Kasumi-1 (cell line): Measurements from ENCODE around the gene SCG3.
A peak's percentile ranks its signal among the peaks of the same experiment; 100 is the strongest.
"Not testable (repeated sequence)": the region's sequence is repeated elsewhere in the genome, so short reads cannot be mapped to it uniquely, and the experiment has no call there.

Experiments used
- DNase-seq, 2 experiments: peaks; one replicate each; lab custom pipeline; 2025; lab: John Stamatoyannopoulos, UW

SCG3 gene

DNA sequence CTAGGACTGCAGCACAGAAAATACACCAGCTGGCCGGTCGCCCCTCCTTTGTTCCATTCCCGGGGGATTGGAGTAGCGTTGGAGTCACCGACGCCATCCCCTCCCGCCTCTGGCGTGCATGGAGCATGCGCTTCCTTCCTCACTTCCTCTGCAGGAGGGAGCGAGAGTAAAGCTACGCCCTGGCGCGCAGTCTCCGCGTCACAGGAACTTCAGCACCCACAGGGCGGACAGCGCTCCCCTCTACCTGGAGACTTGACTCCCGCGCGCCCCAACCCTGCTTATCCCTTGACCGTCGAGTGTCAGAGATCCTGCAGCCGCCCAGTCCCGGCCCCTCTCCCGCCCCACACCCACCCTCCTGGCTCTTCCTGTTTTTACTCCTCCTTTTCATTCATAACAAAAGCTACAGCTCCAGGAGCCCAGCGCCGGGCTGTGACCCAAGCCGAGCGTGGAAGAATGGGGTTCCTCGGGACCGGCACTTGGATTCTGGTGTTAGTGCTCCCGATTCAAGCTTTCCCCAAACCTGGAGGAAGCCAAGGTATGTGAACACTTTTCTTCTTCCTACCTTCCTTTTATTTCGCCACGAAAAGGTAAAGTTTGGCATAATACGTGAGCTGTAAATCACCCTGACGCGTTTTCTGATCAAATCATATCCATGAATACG is at the start of gene SCG3:
SCG3 (plus strand) TSS at position 201 of the 661 bp plus-strand sequence; CDS start at position 454, 253 bp downstream.
- peak; percentile 35 to 36 for DNase-seq

DNA sequence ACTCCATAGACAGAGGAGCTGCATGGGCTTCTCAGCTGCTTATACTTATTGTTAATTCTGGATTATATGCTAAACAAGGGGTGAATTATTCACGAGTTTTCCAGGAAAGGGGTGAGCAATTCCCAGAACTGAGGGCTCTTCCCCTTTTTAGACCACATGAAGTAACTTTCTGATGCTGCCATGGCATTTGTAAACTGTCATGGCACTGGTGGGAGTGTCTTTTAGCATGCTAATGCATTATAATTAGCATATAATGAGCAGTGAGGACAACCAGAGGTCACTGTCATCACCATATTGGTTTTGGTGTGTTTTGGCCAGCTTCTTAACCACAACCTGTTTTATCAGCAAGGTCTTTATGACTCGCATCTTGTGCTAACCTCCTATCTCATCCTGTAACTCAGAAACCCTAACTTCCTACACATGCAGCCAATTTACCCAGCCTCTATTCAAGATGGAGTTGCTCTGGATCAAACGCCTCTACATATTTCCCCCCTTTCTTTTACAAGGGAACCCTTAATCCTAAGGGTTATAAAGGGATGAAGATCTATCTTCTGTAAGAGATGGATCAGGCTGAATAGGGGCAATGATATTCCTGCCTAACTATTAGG is 46.6 kb upstream of the SCG3 start:
- DNase-seq = no peak

DNA sequence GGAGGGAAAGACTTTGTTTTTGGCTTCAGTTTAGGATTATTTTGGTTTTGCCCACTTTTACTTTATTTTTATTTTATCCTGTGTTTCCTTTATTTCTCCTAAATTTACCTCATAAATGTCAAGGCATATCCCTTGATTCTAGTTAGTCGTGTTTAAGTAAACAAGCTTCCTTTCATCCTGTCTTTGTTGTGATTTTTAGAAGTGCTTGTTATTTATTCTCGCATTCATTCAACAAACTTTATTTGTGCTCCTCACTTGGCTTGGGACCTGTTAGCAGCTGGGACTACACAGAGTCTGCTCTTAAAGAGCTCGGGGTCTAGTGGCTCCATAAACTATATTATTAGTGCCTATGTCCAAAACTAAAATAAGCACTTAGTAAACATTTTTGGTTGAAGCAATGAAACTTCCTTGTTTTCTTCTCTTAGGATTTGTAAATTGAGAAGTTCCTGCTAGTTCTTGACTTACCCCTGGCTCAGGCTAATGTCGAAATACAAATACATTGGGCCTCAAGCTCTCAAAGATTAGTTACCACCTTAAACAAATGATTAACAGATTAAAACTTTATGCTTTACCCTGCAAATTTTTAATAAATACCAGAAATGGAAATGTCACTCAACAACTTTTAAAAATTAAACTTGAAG is 39.7 kb upstream of the SCG3 start:
- peak in 1 of 2 experiments; percentile 11 for DNase-seq

DNA sequence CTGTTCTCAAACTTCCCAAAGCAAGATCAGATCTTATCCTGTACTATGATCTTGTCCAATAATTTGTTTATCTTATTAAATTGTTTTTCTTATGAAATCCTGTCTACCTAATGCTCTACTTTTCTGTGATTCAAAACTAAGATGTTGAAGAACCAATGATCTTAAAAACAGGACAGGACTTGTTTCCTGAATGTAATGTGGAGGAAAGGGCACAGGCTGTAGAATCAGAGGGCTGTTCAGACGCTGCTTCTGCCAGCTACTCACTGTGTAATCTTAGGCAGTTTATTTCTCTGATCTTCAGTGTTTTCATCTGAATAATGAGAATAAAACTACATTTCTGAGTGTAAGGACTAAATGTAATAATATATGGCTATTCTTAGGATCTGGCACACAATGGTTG is 38.6 kb upstream of the SCG3 start:
- DNase-seq = no peak

DNA sequence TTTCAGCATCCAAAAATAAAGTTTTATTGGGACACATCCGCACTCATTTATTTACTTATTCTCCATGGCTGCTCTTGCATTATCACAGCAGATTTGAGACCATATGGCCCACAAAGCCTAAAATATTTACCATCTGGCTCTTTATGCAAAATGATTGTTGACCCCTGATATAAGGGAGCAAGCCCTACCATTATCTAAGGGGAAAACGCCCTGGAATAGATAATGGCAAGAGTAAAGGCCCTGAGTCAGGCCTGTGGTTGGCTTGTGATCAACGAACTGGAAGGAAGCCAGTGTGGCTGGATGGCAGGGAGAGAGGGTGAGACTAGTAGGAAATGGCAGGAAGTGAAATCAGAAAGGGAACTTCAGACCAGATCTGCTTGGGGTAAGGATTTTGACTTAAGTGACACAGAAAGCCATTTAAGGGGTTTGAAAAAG is 34.2 kb upstream of the SCG3 start:
- peak; percentile 94 to 98 for DNase-seq

DNA sequence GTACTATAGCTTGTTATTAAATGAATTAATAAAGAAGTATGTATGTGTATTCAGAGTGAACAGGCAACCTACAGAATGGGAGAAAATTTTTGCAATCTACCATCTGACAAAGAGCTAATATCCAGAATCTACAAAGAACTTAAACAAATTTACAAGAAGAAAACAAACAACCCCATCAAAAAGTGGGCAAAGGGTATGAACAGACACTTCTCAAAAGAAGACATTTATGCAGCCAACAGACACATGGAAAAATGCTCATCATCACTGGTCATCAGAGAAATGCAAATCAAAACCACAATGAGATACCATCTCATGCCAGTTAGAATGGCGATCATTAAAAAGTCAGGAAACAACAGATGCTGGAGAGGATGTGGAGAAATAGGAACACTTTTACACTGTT is 33.2 kb upstream of the SCG3 start:
- DNase-seq = not testable (repeated sequence)

DNA sequence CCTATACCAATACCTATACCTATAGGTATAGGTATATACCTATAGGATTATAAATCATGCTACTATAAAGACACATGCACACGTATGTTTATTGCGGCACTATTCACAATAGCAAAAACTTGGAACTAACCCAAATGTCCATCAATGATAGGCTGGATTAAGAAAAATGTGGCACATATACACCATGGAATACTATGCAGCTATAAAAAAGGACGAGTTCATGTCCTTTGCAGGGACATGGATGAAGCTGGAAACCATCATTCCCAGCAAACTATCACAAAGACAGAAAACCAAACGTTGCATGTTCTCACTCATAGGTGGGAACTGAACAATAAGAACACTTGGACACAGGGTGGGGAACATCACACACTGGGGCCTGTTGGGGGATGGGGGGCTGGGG is 32.7 kb upstream of the SCG3 start:
- DNase-seq = not testable (repeated sequence)

DNA sequence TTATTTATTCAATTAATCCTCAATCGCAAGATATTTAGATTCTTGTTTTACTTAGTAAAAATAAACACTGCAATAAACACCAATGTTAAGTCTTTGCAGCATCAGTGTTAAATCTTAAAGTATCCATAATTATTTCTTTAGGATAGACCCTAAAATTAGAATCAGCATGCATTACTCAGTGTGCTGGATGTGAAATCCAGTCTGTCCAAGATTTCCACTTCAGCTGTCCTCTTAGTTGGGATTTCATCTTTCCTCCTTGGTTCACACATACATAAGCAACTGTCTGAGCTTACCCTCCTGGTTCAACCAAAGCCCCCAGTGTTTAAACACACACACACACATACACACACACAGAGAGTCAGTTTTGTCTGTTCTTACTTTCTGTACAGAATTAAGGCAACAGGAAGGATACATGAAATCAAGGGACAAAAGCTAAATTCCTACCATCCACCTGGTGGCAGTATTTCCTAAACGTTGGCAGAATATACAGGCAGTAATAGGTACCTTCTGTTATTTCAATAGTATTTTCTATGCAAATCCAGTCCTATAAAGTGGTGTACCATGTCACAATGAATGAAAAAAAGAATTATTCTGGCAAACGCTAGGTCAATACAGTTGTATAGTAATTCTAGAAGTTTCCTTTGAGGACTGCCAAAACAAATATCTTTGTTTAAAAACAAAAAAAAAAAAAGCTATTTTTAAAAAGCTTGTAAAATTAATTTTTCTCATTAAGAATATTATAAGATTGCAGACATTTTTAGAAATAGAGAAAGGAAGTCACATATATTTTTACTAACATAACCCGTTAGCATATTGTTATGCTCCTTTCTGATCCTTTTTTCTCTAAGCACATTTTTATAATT is 31.4 kb upstream of the SCG3 start:
- DNase-seq = peak; percentile 90 to 94

DNA sequence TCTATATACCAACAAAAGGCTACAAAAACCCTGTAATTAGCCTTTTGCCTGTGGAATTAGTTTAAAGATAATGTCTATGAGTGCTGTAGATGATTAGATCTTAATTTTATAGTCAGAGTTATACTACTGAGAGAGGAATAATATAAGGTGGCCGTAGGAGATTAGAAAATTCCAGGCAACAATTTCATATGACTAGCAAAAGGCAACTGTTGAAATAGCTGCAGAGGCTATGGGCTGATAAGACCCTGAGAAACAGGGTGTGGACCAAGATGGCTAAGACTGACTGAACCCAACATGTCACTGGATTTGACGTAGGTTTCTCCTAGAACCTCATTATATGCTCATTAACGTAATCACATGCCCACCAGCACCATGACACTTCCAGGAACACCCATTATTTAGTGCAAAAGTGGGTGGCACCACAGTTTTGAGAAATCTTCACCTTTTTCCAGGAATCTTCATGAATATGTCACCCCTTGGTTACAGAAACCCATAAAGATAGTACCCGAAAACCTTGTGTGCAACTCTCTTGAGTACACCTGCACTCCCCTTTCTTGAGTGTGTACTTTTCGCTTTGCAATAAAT is 29.1 kb upstream of the SCG3 start:
- DNase-seq = no peak

DNA sequence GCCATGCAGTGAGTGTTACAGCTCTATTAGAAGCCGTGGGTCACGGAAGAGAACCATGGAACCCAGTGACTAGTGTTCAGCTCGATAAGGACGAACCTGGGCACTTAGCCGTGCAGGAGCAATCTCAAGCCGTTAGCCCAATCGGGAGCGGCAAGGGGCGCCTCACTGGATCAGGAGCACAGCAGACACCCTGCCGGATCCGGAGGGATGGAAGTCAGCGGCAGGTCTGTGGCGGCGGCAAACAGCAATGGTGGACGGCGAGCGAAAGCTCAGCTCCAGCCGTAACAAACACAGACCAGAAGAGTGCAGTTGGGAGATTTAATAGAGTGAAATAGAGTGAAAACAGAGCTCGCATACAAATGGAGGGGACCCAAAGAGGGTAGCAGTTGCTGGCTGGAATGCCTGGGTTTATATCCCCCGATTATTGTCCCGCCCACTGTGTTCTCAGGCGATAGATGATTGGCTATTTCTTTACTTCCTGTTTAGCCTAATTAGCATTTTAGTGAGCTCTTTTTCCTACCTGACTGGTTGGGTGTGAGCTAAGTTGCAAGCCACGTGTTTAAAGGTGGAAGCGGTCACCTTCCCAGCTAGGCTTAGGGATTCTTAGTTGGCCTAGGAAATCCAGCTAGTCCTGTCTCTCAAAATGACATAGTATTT is 25.8 kb upstream of the SCG3 start:
- DNase-seq = not testable (repeated sequence)

DNA sequence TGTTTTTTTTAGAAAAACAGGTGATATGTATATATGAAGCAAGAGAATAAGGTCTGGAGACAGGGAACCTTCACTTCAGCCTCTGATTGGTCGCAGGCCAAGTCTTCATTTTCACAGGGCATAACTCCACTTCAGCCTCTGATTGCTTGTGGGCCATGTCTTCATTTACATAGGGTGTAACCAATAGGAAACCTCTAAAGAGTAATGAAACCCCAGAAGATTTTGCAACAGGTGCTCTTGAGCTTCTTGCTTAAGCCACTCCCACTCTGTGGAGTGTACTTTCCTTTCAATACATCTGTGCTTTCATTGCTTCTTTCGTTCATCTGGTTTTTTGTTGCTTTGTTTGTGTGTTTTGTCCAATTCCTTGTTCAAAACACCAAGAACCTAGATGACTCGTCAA is 22.6 kb upstream of the SCG3 start:
- DNase-seq = no peak

DNA sequence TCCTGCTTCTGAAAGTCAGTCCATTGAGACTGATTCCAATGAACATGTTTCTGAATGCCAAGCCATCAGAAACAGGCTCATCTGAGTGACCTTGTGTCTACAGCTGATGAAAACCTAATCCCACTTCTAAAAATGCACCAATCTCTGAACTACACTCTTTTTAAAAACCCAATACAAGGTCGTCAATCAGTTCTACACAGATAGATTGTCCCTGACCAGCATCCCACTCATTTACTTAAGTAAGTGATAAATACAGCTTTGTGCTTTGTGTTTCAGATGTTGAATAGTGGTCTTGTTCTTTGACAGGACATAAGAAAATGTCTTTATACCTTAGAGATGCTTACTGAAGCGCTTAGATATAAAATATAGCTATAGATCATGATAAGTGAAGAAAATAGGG is 20.2 kb upstream of the SCG3 start:
- DNase-seq = no peak

DNA sequence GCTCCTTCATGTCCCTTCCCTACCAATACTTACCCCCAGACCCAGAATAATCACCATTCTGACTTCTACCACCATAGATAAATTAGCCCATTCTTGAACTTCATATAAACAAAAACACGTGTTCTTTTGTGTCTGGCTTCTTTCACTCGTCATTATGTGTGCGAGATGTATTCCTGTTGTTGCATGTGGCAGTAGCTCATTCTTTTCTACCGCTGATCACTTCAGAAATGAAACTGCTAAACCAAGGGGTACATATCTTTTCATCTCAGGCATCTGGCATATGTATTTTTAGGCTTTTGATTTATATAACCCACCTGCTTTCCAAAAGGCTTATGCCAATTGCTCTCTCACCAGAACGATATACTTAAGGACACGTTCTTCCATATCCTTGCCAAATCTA is 13.8 kb upstream of the SCG3 start:
- DNase-seq = no peak

DNA sequence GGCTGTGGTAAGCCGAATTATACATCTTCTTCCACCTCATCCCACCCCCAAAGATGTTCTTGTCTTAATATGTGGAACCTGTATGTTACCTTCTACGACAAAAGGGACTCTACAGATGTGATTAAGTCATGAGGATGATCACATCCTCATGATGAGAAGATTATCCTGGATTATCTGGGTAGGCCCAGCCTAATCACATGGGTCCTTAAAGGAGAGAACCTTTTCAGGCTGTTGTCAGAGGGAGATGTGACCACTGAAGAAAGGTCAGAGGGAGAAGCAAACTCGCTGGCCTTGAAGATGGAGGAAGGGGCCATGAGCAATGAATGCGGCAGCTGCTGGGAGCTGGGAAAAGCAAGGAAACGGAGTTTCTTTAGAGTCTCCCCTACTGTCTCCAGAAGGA is 12.9 kb upstream of the SCG3 start:
- no peak for DNase-seq

DNA sequence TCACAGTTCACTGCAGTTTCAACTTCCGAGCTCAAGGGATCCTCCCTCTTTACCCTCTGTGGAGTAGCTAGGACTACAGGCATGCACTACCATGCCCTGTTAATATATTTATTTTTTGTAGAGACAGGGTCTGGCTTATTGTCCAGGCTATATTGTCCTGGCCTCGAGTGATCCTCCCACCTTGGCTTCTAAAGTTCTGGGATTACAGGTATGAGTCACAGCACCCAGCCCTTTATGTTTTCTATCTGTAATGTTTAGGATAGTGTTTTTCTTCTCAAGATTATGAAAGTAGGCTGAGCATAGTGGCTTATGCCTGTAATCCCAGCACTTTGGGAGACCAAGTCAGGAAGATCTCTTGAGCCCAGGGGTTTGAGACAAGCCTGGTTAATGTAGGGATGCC is 11.9 kb upstream of the SCG3 start:
- DNase-seq = no peak

DNA sequence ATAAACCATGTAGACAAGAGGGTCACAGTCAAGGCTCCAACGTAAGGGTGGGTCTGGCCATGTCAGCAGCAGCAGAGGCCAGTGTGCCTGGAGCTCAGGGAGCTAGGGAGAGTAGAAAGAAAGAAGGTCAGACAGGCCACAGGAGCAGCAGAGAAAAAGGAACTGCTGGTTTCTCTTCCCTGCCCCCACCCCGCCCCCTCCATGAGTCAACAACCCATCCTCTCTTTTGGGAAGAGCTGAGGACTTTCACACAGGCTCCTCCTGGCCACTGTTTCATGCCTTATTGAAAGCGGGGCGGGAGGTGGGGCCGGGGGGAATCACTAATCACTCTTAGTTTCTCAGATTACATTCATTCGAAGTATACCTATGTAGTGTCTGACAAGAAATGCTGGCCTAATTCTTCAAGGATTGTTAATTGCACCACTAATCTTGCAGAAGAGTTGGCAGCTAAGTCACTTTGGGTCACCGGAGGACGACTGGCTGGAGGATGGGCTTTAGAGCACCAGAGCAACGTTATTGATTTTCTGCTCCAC is 9.1 kb upstream of the SCG3 start:
- peak; percentile 41 to 42 for DNase-seq

DNA sequence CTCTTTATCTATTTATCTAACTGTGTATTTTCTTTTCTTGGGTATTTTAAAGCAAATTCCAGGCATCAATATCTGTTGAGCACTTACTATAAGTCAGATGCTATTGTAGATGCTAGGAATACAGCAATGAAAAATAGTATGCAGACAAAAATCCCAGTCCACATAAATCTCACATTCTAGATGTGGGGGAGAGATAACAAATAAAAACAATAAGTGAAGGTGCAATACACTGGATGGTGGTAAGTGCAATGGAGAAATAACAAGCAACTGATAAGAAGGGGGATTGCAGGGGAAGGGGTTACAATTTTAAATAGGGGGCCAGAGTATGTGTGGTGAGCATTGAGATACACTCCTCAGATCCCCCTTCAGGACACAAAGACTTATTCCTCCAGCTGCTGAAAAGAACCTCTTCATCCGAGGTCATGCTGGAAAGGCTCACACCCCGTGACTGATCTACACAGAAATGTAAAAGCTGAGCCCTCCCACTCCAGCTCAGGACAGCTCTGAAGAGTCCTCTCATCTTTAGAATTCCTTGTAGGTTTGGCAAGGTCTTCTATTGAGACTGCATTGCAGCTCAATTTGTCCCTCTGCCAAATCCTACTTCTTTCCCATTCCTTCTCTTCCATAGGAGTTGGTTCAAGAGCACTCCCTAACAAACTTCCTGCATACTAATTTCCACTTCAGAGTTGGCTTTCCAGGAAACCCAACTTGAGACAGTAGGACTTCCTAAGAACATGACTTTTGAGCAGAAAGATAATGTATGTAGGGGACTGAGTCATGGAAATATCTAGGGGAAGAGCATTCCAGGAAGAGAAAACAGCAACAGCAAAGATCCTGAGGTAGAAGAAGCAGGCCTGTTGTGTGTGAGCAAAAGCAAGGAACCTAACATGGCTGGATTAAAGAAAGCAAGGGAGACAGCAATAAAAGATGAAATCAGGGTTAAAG is 8.1 kb upstream of the SCG3 start:
- no peak for DNase-seq

DNA sequence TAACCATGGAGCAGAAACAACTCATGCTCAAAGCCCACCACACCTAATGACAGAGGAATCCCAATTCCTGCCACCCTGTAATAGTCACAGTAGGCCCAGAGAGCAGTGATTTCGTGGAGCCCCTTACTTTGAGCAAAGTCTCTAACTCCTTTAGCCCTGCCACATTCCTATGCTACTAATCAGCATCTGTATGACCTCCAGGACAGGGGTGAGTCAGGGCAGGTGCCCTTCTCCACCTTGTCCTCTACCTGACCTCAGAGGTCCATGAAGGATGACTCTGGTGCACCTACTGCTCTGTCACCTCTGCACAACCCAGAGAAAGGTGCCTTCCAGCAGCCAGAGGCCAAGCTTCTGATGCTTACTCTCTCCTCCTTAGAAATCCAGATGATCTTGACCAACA is 6.1 kb upstream of the SCG3 start:
- DNase-seq = no peak

DNA sequence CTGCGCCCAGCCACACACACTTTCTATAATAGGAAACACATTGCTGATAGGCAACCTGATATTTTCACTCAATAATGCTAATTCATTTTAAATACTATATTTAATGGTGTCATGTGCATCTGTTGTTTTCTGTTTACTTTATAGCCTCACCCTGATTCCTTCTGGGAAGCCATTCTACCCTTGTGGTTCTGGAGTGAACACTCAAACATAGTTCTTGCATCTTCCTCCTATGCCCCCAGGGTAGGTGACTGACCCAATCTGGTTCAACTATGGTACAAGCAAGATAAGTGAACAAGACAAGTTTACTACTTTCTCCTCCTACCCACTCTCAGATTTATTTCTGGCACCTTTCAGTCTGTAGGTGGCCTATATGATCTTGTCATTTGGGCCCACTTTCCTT is 4.3 kb upstream of the SCG3 start:
- DNase-seq = no peak

DNA sequence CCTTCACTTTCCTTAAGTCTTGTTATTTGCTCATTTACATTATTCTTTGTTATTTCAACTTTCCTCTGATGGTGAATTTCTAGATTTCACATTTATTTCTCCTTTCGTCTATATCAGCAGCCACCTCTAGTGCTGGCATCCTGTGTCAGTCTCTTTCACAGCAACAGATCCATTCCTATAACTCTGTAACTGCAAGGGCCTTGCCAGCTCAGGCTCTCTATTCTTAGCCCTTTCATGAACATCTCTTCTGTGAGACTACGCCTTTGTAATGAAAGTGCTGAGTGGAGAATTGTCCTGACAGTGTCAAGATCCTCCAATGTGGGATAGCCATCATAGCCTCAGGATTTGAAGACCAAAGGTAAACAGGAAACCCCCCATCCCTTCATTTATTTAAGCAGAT is 3.9 kb upstream of the SCG3 start:
- no peak for DNase-seq
